Osteoblast (primary cell): Measurements from ENCODE around the gene CTTNBP2. TPM values are rescaled to one million over a fixed set of nuclear protein-coding genes. Genes with fewer than 3 reads are reported as not detected.

Experiments
- DNase-seq: peaks from one replicate; pipeline ENCODE4 v3.0.0; 2011; ENCODE audit warnings: low spot score, mixed read lengths; ENCODE audit not compliant: insufficient read length; ENCODE audit errors: missing footprints
- H2AFZ ChIP-seq: 2 replicates; pipeline ENCODE4 v1.6.0; 2011; ENCODE audit warnings: mild to moderate bottlenecking, low read length
- H3K27ac ChIP-seq: 2 replicates; pipeline ENCODE4 v1.5.1; 2011; ENCODE audit warnings: mild to moderate bottlenecking, low read depth, low read length, moderate library complexity
- H3K27me3 ChIP-seq: 2 replicates; pipeline ENCODE4 v1.6.0; 2012; ENCODE audit warnings: mild to moderate bottlenecking, control low read depth, inconsistent platforms, low read length, moderate library complexity; ENCODE audit not compliant: insufficient read depth
- H3K36me3 ChIP-seq: 2 replicates; pipeline ENCODE4 v1.5.1; 2011; ENCODE audit warnings: mild to moderate bottlenecking, low read length, control low read depth, moderate library complexity; ENCODE audit not compliant: insufficient read depth
- H3K4me1 ChIP-seq: 2 replicates; pipeline ENCODE4 v1.5.1; 2011; ENCODE audit warnings: mild to moderate bottlenecking, low read length, control low read depth, moderate library complexity; ENCODE audit not compliant: insufficient read depth
- H3K4me2 ChIP-seq: 2 replicates; pipeline ENCODE4 v1.6.0; 2011; ENCODE audit warnings: mild to moderate bottlenecking, low read length; ENCODE audit not compliant: insufficient read depth
- H3K4me3 ChIP-seq: fragments of 200-600 bp; sonication (generic); 3 replicates; pipeline ENCODE4 v1.5.1; 2012; ENCODE audit warnings: mild to moderate bottlenecking, low read length, inconsistent platforms; ENCODE audit not compliant: insufficient read depth
- H3K79me2 ChIP-seq: 2 replicates; pipeline ENCODE4 v1.6.0; 2012; ENCODE audit warnings: mild to moderate bottlenecking, low read length, control low read depth, inconsistent platforms; ENCODE audit not compliant: insufficient read depth
- H3K9me3 ChIP-seq: 2 replicates; pipeline ENCODE4 v1.5.1; 2011; ENCODE audit warnings: low read depth, low read length, control low read depth
- H4K20me1 ChIP-seq: 2 replicates; pipeline ENCODE4 v1.6.0; 2012; ENCODE audit warnings: mild to moderate bottlenecking, low read length, control low read depth; ENCODE audit not compliant: insufficient read depth
- total RNA-seq: library from RNA; depleted of rRNA; stranded (reverse); fragments of >200 nt; gene quantifications from 2 replicates; pipeline ENCODE4 v1.2.3, GENCODE V29; 2012
- TF ChIP-seq, protein P1 (sequence below): IDR thresholded peaks from 2 replicates; pipeline ENCODE4 v1.5.1; 2011; ENCODE audit warnings: mild to moderate bottlenecking, low read depth, low read length, moderate library complexity; ENCODE audit errors: extremely low read depth

Gene CTTNBP2
- total RNA-seq, 1 donor, result 1.1 TPM

DNA sequence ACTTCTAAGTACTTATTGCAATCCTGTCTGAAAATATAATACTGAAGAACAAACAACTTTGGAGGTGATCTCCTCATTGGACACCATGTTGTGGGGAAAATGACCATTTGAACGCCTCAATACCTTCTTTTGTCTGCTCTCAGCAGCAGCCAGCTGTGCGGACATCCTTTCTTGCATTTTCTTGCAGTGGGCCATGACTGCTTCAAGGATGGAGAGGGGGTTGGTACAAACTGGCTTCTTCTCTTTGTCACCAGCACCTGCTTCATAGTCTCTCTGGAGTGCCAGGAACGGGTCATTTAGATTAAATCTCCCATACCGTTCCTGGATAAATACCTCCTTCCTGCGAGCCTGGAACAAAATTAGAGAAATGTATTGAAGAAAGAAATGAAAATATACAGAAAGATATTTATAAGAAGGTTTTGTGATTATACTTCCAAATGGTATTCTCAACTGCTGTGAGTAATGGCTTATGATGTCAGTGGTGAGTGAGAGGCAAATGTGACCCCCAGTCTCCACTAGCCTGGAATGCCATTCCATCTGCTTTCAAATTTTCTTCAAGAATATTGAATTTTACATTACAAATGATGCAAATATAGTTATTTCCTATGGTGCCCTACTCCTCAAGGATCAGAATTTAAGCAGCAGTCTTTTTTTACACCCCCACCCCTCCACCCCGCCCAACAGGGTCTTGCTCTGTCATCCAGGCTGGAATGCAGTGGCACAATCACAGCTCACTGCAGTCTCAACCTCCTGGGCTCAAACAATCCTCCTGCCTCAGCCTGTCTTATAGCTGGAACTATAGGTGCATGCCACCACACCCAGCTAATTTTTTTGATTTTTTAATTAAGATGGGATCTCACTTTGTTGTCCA lies 62.4 kb downstream of the CTTNBP2 start:
- Histone ChIP-seq H3K27me3 (no peaks in the 10 kb centered on the region), H3K27ac (peak overlapping the region; percentile 51), H3K4me3 (no peak overlapping the region), H2AFZ (peak overlapping the region; percentile 56), H3K36me3 (no peaks in the 10 kb centered on the region), H3K9me3 (no peaks in the 10 kb centered on the region), H3K79me2 (no peaks in the 10 kb centered on the region), H4K20me1 (no peaks in the 10 kb centered on the region), H3K4me1 (peaks cover 8% of the 10 kb centered on the region), H3K4me2 (peak overlapping the region; percentile 5)
- peak; percentile 11 for DNase-seq
- TF ChIP-seq, protein P1, sequence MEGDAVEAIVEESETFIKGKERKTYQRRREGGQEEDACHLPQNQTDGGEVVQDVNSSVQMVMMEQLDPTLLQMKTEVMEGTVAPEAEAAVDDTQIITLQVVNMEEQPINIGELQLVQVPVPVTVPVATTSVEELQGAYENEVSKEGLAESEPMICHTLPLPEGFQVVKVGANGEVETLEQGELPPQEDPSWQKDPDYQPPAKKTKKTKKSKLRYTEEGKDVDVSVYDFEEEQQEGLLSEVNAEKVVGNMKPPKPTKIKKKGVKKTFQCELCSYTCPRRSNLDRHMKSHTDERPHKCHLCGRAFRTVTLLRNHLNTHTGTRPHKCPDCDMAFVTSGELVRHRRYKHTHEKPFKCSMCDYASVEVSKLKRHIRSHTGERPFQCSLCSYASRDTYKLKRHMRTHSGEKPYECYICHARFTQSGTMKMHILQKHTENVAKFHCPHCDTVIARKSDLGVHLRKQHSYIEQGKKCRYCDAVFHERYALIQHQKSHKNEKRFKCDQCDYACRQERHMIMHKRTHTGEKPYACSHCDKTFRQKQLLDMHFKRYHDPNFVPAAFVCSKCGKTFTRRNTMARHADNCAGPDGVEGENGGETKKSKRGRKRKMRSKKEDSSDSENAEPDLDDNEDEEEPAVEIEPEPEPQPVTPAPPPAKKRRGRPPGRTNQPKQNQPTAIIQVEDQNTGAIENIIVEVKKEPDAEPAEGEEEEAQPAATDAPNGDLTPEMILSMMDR, result no peak

DNA sequence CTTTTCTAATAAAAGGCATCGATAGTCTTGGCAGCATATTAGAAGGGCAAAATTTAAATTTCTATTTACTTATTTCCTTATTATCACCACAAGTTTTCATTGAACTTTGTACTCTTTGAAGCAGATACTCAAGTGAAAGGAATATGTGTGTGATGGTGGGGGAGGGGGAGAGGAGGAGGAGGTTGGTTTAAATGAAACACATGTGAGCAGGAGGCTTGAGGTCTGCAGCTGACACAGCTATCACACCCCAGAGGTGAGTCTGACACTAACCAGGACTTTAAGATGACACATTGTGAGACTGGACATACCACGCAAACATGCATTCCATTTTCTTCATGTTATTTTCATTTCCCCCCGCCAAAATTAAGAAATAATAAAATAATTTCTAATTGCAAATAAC lies 63.3 kb downstream of the CTTNBP2 start:
- H3K4me2 ChIP-seq, result no peak overlapping the region
- H3K36me3 ChIP-seq, result no peaks in the 10 kb centered on the region
- DNase-seq, result no peak

DNA sequence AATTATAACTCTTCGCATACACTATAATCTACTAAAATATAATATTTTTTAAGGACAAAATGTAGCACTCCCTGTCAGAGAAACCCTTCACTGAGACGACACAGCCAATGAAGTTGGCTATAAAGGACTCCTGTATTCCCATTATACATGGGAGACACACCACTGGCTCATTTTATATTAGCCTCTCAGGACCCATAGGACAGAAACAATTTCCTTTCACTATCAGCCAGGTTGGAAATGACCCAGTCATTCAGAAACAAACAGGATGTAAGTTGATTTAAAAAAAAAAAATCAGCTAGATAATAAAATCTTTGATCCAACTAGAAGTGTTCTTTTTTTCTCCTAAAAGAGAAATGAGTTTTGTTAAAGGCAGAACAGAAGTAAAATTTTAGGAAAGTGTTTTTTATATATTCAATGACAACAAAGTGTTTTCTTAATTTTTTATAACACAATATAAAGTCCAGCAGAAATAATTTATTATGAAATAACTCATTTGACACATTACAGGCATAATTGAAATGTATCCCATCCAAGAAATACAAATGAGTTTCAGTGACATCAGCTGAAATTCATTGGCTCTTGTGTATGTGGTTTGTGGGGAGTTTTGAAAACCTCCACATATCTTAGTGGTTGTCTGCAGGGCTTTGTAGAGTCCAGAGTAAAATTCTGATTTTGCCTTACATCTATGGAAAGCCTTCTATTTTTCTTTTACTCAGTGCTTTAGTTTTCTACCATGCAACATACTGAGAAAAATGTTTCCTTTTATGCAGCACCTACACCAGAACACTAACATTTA lies 64.1 kb downstream of the CTTNBP2 start:
- Histone ChIP-seq H3K27ac (no peak overlapping the region), H3K4me1 (peaks cover 8% of the 10 kb centered on the region), H2AFZ (no peak overlapping the region), H4K20me1 (no peaks in the 10 kb centered on the region), H3K27me3 (no peaks in the 10 kb centered on the region), H3K4me2 (no peak overlapping the region), H3K9me3 (no peaks in the 10 kb centered on the region), H3K79me2 (no peaks in the 10 kb centered on the region), H3K4me3 (no peak overlapping the region), H3K36me3 (no peaks in the 10 kb centered on the region)
- TF ChIP-seq, protein P1, result no peak
- DNase-seq, result no peak

More for the DNA sequence above, 63.3 kb downstream of the CTTNBP2 start:
- Histone ChIP-seq H3K27ac (no peak overlapping the region), H4K20me1 (no peaks in the 10 kb centered on the region), H3K4me3 (no peak overlapping the region), H3K27me3 (no peaks in the 10 kb centered on the region), H3K9me3 (no peaks in the 10 kb centered on the region), H2AFZ (no peak overlapping the region), H3K4me1 (peaks cover 8% of the 10 kb centered on the region), H3K79me2 (no peaks in the 10 kb centered on the region)
- TF ChIP-seq, protein P1, result no peak

DNA sequence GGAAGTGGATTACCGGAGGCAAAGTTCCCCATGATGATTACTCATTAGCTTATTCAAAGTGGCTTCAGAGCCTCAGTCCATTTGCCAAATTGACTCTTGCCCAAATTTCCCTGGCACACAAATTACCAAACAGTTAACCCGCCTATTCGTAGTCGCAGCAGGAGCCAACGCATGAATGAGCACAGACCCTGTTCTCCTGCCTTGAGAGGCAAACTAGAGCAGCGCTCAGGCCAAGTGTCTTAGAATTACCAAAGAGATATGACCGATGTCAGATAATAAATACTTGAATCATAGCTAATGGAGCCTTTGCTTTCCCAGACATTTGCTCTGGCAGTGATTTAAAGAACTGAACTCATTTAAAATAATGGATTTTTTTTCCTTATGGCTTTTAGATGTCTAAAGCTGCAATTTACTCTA lies 64.9 kb downstream of the CTTNBP2 start:
- Histone ChIP-seq H3K27ac (no peak overlapping the region), H3K36me3 (no peaks in the 10 kb centered on the region), H3K4me2 (no peak overlapping the region), H3K27me3 (no peaks in the 10 kb centered on the region), H4K20me1 (no peaks in the 10 kb centered on the region), H2AFZ (no peak overlapping the region), H3K4me3 (no peak overlapping the region), H3K79me2 (no peaks in the 10 kb centered on the region), H3K9me3 (no peaks in the 10 kb centered on the region), H3K4me1 (peaks cover 8% of the 10 kb centered on the region)
- TF ChIP-seq, protein P1, result no peak
- no peak for DNase-seq
